ENCODE measurements around the gene AP1M2.

DNA sequence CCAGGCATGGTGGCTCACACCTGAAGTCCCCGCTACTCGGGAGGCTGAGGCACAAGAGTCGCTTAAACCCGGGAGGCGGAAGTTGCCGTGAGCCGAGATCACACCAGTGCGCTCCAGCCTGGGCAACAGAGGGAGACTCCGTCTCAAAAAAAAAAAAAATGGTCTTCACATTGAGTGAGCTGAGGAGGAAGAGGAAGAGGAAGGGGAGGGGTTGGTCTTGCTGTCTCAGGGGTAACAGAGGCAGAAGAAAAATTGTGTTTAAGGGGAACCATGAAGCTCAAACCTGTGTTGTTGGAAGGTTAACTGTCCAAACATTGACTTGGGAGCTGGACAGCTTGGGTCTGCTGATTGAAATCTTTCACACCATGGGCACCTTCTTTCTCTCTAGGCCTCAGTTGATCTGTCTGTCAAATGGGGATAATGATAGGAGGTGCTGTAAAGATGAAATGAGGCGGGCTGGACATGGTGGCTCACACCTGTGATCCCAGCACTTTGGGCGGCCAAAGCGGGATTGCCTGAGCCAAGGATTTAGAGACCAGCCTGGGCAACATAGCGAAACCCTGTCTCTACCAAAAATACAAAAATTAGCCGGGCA, 28.4 kb upstream of the AP1M2 start:
- TF ChIP-seq, protein P1, sequence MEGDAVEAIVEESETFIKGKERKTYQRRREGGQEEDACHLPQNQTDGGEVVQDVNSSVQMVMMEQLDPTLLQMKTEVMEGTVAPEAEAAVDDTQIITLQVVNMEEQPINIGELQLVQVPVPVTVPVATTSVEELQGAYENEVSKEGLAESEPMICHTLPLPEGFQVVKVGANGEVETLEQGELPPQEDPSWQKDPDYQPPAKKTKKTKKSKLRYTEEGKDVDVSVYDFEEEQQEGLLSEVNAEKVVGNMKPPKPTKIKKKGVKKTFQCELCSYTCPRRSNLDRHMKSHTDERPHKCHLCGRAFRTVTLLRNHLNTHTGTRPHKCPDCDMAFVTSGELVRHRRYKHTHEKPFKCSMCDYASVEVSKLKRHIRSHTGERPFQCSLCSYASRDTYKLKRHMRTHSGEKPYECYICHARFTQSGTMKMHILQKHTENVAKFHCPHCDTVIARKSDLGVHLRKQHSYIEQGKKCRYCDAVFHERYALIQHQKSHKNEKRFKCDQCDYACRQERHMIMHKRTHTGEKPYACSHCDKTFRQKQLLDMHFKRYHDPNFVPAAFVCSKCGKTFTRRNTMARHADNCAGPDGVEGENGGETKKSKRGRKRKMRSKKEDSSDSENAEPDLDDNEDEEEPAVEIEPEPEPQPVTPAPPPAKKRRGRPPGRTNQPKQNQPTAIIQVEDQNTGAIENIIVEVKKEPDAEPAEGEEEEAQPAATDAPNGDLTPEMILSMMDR (IDR thresholded peaks at IDR 0.05) = no peak
- TF ChIP-seq EZH2phosphoT487 (IDR thresholded peaks at IDR 0.05) = no peak
